OCI-M2 (cell line): ENCODE results near the gene SRC.

Experiments
- DNase-seq: peaks from one replicate; lab custom pipeline; 2025; ENCODE audit not compliant: unreplicated experiment; lab: John Stamatoyannopoulos, UW

The SRC gene

DNA sequence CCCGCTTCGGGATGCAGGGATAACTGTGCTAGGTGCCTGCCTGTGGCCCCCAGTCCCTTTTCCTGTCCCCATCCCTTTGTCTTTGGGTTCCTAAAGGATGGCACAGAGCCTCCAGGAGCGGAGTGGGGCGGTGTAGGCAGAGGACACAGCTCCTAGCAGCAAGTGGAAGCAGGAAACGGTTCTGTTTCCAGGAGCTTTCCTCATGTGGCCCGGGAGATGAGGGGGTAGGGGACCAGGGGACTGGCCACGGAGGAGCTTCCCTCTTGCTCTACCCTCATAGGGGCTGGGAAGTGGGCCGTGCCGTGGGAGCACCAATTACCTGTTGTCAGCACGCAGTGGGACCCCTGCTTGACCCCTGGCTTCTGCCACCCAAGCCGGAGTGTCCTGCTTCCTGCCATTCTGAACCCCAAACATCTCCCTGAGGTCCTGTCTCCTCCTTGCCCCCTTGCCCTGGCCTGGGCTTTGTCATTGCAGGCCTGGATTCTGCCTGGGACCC is 76.9 kb downstream of the SRC start:
- DNase-seq = no peak

DNA sequence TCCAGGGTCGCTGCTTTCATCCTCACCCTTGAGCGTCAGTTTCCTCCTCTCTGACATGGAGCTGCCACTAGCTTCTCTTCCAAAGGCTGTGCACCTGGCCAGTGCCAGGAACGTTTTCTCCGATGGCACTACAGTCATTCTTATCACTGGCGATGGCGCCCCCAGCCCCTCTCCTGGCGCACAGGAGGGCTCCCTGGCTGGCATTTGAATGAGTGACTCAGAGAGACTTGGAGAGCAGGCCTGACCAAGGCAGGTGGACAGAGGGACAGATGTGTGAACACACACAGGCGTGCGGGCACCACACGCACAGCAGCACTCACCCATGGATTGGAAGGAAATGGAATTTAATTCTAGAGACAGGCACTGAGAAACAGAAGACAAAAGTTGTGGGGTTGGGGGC is 77.6 kb downstream of the SRC start:
- no peak for DNase-seq

DNA sequence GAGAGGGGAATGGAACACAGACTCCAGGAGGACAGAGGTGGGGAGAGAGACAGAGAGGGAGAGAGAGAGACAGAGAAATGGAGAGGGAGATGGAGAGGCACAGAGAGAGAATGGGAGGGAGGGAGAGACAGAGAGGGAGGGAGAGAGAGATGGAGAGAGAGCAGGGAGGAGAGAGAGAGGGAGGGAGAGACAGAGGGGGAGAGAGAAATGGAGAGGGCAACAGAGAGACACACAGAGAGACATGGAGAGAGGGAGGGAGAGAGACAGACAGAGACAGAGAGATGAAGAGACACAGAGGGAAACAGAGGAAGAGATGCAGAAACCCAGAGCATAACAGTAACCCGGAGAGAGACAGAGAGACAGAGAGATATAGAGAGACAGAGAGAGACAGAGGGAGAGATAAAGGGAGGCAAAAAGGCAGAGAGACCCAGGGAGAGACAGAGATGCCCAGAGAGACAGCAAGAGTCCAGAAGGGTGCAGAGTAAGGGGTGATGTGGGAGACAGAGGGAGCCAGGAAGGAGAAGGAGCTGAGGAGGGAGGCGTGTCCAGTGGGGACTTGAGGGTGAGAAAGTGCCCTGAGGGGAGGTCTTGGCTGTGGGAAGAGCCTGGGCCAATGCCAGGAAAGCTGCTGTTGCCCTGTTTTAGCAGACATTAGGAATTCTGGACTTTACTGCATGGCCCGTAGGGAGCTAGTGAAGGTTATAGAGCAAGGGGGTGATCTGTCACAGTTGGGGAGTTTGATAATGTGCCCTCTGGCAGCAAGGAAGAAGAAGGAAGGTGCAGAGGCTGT is 78.3 kb downstream of the SRC start:
- DNase-seq = no peak

DNA sequence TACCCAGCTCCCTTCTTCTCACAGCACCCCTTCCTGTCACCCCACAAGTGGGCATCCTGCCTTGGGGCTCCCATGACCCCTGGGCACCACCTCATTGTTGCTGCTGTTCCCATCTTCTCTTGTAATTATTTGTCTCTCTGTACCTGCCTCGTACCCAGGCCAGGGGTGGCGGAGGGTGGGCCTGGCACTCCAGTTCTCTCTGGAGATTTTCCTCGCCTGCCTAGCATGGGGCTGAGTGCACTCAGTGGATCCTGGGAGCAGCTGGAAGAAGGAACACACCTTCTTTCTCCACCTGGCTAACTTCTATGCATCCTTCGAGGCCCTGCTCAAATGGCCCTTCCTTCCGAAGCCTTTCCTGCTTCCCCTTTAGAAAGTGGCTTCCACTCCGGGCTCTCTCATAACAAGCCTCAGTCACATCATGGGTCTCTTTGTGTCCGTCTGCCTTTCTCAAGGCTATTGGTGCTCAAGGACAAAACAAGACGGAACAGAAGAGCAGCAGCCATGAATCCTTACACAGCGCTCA is 79.2 kb downstream of the SRC start:
- DNase-seq = no peak

DNA sequence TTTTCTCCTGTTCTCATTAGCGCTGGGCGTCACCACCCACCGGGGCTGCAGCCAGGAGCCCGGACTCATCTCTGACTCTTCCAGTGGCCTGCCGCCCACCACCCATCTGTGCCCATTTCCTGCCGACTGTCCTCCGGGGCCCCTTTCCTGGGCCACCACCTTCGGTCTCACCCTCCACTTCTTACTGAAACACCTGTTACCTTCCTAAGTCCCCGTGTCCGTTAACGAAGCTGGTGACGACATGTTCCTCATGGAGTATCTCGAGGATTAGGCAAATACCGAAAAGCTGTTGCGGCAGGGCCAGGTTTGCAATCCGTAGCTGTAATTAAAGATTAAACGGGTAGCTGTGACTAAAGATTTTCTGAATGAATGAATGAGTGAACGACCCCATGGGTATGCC is 80.2 kb downstream of the SRC start:
- DNase-seq = no peak

DNA sequence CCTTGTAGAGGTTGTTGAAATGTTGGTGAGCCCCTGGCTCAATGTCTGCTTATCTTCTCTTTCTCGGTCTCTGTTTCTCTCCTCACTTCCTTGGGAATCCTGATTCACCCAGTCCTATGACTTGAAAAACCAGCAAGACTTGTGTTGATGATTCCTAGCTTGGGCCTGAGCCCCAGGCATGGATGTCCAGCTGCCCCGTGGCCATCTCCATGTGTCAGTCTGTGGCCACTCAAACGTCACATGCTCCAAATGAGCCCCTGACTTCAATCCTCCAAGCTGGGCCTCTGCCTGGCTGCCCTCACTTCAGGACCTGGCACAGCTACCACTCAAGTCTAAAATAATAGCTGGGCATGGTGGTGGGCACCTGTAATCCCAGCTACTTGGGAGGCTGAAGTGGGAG is 81.0 kb downstream of the SRC start:
- DNase-seq = no peak

DNA sequence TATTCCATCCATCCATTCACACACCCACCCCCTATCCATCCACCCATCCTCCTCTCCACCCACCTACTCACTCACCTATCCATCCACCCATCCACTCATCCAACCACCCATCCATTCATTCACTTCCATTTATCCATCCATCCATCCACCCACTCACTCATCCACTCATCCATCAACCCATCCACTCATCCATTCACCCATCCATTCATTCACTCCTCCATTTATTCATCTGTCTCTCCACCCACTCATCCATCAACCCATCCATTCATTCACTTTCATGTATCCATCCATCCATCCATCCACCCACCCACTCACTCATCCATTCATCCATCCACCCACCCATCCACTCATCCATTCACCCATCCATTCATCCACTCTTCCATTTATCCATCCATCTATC is 84.1 kb downstream of the SRC start:
- no peak for DNase-seq

DNA sequence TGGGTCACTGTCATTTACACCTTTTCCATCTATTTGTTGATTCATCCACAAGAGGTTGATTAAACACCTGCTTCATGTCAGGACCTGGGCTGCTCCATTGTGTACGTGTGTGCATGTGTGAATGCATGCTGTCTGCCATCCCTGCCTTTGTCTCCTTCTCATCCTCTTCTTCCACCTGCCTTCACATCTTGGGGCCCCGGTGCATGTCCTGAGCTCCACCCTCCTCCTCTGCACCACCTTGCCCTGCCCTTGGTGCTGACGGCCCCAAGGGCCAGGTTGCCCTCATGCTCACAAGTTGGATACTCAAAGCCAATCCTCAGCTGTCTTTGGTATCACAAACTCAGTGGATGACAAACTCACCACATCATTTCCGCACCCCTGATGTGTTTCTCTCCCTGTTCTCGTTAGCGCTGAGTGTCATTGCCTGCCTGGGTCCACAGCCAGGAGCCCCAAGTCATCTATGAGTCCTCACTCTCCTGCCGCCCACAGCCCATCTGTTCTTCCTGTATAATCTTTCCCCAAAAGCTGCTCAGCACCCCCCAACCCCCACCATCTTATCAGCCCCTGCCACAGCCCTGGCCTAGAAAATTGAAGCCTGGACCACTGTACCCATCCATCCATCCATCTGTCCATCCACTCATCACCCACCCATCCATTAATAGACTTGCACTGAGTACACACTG is 85.0 kb downstream of the SRC start:
- no peak for DNase-seq

DNA sequence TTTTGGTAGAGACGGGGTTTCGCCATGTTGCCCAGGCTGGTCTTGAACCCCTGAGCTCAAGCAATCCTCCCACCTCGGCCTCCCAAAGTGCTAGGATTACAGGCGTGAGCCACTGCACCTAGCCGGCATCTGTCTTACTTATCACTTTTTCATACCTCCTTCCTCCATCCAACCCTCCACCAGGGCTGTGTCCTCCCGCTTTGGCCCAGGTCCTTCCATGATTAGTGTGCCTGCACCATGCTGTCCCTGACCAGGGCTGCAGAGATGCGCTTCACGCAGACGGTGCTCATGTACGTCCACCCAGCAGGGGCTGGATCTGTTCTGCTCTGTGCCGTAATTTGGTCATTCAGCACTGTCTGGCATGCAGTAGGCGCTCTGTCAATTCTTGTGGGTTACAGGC is 85.8 kb downstream of the SRC start:
- no peak for DNase-seq

DNA sequence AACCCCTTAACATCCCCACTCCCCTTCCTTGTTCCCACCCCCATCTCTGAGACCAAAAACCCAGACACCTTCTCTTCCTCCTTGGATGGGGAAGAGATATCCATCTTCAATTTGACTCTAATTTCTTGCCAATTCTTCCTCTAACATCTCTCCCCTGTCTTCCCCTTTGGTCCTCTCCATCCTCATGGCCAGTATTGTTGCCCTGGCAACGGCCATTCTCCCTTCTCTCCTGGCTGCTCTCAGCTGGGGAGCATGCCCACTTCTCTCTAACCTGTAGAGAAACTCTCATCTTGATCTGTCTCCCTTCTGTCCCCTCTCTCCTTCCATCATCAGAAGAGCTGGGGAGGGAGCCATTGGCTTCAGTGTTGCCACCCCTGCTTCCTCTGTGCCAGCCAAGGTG is 86.7 kb downstream of the SRC start:
- no peak for DNase-seq

DNA sequence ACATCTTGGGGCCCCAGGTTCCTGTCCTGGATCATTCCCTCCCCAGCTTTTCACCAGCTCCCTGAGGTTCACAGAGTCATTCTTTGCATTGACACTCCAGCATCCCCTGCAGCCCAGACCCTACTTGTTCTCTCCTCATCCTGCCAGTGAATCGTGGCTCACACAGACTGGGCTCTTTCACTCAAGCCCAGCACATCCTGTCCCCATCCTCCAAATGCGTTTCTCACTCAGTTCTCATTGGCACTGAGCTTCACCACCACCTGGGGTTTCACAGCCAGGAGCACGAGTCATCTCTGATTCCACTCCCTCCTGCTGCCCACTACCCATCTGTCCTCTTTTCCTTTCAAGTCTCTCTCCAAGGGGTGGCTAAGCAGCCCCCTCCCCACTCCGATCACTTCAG is 89.7 kb downstream of the SRC start:
- no peak for DNase-seq

DNA sequence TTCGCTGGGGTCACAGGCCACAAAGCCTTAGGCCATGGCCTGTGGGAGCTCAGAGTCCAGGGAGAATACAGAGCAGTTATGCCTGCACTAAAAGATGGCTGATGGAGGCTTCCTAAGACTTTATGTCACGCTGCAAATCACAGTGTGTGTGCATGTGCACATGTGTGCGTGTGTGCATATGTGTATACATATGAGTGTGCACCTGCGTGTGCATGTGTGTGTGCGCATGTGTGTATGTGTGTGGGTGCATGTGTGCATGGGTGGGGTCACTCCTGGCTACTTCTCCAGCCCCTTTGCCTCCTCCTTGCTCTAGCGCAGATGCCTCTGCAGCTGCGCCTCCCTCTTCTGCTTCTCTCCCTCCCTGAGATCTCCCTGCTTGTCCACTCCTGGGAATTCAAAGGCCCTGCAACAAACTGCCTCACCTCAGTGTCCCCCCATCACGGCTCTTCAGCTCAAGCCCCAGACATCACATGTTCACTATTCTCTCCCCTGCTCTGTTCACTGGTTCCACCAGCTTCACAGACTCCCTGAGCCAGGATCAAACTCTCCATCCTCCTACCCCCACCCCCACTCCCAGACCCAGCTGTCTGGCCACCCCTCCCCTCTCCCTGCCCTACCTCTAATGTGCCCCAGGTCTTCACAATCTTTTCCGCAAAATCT is 90.7 kb downstream of the SRC start:
- no peak for DNase-seq

DNA sequence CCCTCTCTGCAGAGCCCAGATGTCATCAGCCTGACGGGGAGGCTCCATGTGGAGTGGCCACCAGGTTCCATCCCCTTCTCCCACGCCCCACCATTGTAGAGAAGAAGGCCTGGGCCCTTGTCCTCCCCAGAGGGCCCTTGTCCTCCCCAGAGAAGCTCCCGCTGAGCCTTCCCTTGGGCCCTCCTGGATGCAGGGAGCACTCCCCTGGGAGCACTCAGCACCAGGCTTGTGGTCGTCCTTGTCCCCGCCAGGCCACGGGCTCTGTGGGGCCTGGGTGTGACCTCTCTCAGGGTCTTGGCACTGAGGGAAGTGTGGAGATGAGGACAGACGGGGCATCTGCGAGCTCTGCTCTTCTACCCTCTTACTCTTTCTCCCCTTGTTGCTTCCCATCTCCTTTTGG is 91.7 kb downstream of the SRC start:
- DNase-seq = no peak

DNA sequence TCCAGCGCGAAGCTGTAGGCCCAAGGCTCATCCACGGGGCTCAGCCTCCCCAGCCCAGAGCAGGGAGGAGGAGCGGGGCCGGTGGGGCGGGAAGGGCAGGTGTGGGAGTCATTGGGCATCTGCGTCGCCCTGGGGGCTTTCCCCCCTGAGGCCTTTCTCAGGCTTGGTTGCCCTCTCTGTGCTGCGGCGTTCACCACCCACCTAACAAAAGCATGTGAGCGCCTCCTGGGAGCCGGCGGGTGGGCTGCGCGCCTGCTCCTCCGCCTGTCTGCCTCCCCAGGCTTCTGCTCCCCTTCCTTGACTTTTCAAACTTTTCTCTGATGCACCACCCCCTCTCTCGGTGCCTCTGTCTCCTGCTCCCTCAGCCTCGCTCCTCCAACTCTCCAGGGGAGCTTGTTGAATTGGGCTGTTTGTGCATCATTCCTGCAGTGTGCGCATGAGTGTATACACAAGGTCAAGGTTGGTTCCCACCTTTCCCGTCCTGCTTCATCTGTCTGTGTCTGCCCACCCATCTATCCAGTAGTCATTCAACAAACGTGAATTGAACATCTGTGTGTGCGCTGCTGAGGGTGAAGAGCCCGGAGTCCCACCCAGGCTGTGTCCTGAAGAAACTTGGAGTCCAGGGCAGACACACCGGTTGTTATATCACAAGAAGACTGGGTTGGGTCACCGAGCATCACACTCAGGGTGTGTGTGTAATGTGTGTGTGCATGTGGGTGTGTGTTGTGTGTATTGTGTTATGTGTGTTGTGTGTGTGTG is 92.7 kb downstream of the SRC start:
- DNase-seq = no peak

DNA sequence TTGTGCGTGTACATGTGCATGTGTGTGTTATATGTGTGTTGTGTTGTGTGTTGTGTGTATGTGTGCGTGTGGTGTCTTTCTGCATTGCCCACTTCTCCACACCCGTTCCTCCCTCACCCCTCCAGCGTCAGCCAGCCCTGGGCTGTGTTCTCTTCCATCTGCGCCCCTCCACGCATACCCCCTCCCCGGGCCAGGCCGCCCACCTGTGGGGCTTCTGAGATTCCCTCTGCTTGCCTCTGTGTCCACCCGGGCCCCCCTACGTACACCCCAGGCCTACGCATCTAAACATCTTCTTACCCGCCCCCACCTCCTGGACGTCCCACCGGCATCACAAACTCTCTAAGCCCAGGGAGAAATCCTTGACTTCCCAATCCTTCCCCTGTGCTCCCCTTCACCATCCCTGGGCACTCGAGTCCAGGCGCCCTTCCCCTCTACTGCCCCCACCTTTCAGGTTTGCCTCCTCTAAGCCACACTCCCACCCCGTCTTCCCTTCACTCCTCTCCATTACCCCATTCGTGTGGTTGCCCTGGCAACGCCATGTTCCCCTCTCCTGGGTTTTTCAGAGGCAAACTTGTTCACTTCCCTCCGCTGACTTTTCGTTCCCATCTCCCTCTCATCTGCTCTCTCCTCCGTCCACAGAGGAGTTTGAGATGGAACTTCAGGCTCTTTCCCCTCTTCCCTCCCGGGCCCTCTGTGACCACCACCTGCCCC is 93.4 kb downstream of the SRC start:
- no peak for DNase-seq

DNA sequence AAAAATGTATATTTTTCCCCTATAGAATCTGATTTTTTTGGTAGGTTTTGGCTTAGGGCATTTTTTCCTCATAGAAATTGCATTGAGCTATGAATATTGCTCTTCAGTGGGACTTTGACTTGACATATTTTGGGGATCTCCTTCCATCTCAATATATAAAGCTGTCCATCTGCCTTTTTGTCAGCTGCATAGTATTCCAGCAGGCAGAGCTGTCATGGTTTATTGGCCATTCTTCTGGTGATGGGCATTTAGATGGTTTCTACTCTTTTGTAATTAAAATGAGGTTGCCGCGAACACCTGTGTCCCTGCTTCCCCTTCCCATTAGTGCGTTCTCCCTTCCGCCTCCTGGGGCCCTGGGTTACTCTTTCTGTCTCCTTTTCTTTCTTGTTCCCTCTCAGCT is 95.1 kb downstream of the SRC start:
- DNase-seq = no peak

DNA sequence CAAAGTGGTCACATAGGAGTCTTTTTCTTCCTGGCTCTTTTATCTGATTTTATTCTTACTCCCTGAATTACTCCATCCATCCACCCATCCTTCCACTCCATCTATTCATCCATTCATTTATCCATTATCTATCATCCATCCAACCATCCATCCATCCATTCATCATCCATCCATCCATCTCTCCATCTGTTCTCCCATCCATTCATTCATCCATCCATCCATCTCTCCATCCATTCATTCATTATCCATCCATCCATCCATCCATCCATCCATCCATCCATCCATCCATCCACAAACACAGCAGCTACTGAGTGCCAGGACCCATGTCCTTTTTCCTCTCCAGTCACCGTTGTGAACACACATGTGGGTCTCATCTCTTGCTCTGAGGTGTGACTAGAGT is 96.6 kb downstream of the SRC start:
- no peak for DNase-seq

DNA sequence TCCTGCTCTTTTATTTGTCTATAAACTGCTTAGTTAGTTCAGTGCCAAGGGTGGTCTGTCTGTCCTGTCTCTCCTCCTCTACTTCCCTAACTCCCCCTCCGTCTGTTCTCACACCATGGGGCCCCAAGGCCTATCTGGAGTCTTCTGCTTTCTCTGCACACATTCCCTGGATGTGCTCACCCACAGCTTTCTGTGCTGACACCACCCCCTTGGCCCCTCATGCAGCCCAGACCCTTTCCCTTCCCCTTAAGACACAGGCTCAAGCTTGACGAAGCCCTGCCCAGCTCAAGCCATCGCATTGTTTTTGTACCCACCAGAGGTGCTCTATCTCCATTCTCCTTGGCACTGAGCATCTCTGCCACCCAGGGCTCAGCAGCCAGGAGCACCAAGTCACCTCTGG is 97.0 kb downstream of the SRC start:
- DNase-seq = no peak

DNA sequence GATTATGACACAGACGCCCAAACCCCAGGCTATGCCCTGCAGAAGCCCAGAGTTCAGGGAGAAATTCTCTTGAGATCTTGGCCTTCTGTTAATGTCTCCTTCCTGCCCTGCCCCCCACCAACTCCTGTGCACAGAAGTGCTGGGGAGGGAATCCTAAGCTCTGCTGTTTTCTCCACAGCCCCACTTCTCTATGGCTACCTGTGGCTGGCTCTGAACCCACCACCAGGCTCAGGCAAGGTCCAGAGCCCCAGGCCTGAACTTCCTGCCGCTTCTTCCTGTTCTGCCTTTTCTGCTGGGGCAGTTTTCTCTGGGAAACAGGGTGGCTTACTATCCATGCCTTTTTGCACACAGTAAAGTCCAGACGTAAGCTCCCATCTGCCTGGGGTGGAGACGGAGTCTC is 97.7 kb downstream of the SRC start:
- DNase-seq = no peak

DNA sequence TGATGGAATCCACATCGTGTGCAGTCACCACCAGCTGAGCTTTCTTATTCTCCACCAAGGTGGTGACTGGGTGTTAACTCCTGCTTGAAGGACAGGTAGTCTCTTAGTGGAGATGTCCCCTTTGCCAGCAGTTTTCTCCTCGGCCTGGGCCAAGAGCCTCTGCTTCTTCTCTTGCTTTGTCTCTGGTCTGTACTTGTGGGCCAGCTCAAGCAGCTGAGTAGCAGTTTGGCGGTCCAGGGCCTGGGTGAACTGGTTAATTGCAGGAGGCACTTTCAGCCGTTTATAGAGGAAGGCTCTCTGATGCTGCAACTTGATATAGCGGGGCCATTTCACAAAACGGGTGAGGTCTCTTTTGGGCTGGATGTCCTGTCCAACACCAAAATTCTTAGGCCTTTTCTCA is 99.1 kb downstream of the SRC start:
- no peak for DNase-seq
